Measurements from ENCODE around the gene RNF224. TPM values are rescaled to one million over a fixed set of nuclear protein-coding genes. Genes with fewer than 3 reads are reported as not detected.
A peak's percentile ranks its signal among the peaks of the same experiment; 100 is the strongest.

RNF224 gene
- polyA plus RNA-seq, 3 donors = not detected

DNA sequence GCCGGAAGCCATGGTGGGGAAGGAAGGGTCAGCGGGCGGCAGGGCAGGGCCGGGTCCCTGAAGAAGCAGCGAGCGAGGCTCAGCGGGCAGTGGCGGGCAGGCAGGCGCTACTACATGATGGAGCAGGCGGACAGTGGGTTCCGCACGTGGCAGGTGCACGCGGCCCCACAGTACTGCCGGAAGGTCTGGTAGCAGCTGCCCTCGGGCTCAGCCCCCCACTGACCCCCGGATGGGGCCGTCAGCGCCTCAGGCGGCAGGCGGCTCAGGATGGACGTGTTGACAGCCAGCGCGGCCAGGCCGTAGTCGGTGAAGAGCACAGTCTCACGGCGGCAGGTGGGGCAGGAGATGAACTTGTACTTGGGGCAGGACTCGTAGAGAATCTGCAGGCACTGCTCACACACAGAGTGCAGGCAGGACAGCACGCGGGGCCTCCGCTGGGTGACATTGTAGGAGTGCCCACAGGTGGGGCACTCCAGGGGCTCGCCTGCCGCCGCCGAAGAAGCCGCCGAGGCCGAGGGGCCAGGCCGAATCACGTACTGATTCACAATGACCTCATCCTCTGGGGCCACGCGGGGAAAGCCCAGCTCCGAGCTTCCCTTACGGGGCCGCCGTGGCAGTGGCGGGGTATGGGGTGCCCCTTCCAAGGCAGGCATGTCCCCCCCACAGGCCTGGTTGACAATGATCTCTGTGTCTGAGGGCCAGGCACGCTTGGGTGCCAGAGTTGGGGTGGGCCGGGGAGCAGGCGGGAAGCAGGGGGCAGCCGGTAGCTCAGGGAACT is 6.8 kb upstream of the RNF224 start:
- 94% methylated on average over 52 of the region's 52 CpGs for WGBS (ENCODE audit: insufficient coverage)

DNA sequence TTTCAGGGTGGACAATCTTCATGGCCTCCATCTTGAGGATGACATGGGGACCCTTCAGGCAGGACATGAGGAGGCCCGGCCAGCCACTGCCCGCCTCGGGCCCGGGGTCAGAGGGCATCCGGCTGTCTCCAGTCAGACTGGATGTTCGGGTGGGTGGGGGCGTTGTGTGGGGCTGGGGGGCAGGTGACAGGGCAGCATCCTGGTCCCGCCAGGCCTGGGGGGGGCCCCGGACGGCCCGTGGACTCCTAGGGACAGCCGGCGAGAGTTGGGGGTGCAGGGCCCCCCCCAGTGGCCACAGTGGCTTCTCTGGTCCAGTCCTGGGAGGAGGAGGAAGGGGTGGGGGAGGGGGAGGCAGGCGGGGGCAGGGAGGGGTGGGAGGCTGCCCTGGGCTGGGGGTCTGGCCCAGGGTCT is 6.2 kb upstream of the RNF224 start:
- H3K27me3 Mint-ChIP-seq (ENCODE audit: low read depth in 3 of 3) = peaks cover 3 to 22% (median 13%) of the 10 kb centered on the region in 3 donors
- H3K4me3 Mint-ChIP-seq = peak overlapping the region in 1 of 2 donors; percentile 26
- H4K20me1 ChIP-seq (ENCODE audit: insufficient read depth, low read length) = no peaks in the 10 kb centered on the region

More for the DNA sequence above, 6.8 kb upstream of the RNF224 start:
- Histone ChIP-seq H3K4me1 (ENCODE audit: control insufficient read depth in 1 of 2, insufficient read depth in 2 of 2, low read length in 2 of 2) (peaks cover 33 to 54% of the 10 kb centered on the region in 2 donors), H3K9ac (ENCODE audit: insufficient read depth, low read length, poor library complexity, severe bottlenecking) (no peak overlapping the region), H3K4me2 (replicated peaks; ENCODE audit: extremely low read depth, low read length, poor library complexity, severe bottlenecking) (no peak overlapping the region), H3K27ac (ENCODE audit: low read depth in 1 of 2, low read length in 2 of 2) (no peak overlapping the region), H4K20me1 (ENCODE audit: insufficient read depth, low read length) (no peaks in the 10 kb centered on the region), H3K9me3 (replicated peaks in 1 of 2; ENCODE audit: control insufficient read depth in 1 of 2, insufficient read depth in 1 of 2, low read length in 2 of 2) (no peaks in the 10 kb centered on the region), H2AFZ (ENCODE audit: insufficient read depth, low read depth, low read length, poor library complexity, severe bottlenecking) (no peak overlapping the region), H3K4me3 (replicated peaks in 1 of 3; ENCODE audit: low read depth in 2 of 3, low read length in 3 of 3) (no peak overlapping the region), H3K79me2 (ENCODE audit: insufficient read depth, low read length) (no peaks in the 10 kb centered on the region), H3K27me3 (ENCODE audit: control insufficient read depth in 2 of 2, insufficient read depth in 2 of 2, low read length in 2 of 2) (peaks cover 0 to 14% of the 10 kb centered on the region in 2 donors), H3K36me3 (replicated peaks in 1 of 2; ENCODE audit: control insufficient read depth in 1 of 2, insufficient read depth in 2 of 2, low read length in 2 of 2) (peaks cover 9 to 12% of the 10 kb centered on the region in 2 donors)
- TF ChIP-seq, protein P1, sequence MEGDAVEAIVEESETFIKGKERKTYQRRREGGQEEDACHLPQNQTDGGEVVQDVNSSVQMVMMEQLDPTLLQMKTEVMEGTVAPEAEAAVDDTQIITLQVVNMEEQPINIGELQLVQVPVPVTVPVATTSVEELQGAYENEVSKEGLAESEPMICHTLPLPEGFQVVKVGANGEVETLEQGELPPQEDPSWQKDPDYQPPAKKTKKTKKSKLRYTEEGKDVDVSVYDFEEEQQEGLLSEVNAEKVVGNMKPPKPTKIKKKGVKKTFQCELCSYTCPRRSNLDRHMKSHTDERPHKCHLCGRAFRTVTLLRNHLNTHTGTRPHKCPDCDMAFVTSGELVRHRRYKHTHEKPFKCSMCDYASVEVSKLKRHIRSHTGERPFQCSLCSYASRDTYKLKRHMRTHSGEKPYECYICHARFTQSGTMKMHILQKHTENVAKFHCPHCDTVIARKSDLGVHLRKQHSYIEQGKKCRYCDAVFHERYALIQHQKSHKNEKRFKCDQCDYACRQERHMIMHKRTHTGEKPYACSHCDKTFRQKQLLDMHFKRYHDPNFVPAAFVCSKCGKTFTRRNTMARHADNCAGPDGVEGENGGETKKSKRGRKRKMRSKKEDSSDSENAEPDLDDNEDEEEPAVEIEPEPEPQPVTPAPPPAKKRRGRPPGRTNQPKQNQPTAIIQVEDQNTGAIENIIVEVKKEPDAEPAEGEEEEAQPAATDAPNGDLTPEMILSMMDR (IDR thresholded peaks at IDR 0.05) = no peak
- no peak for DNase-seq
- Mint-ChIP-seq H3K4me1 (peaks cover 23% of the 10 kb centered on the region), H3K27me3 (ENCODE audit: low read depth in 3 of 3) (peaks cover 3 to 22% (median 13%) of the 10 kb centered on the region in 3 donors), H3K4me3 (peak overlapping the region in 1 of 2 donors; percentile 26), H3K9me3 (no peaks in the 10 kb centered on the region), H3K27ac (no peak overlapping the region), H3K36me3 (peaks cover 7 to 11% of the 10 kb centered on the region in 2 donors)
- intact Hi-C loops (cut with micrococcal nuclease) = loop anchor here in 1 of 2 donors (5.0 kb wide), 1 partner anchor 93 kb away; no protein-coding TSS in a partner anchor

More for the DNA sequence above, 6.2 kb upstream of the RNF224 start:
- Mint-ChIP-seq H3K36me3 (peaks cover 5% of the 10 kb centered on the region in 2 donors), H3K27ac (no peak overlapping the region), H3K4me1 (peaks cover 23% of the 10 kb centered on the region), H3K9me3 (no peaks in the 10 kb centered on the region)
- Histone ChIP-seq H3K9me3 (replicated peaks in 1 of 2; ENCODE audit: control insufficient read depth in 1 of 2, insufficient read depth in 1 of 2, low read length in 2 of 2) (no peaks in the 10 kb centered on the region), H3K4me2 (replicated peaks; ENCODE audit: extremely low read depth, low read length, poor library complexity, severe bottlenecking) (no peak overlapping the region), H2AFZ (ENCODE audit: insufficient read depth, low read depth, low read length, poor library complexity, severe bottlenecking) (no peak overlapping the region), H3K4me3 (replicated peaks in 1 of 3; ENCODE audit: low read depth in 2 of 3, low read length in 3 of 3) (no peak overlapping the region), H3K36me3 (replicated peaks in 1 of 2; ENCODE audit: control insufficient read depth in 1 of 2, insufficient read depth in 2 of 2, low read length in 2 of 2) (peaks cover 3 to 6% of the 10 kb centered on the region in 2 donors), H3K27me3 (ENCODE audit: control insufficient read depth in 2 of 2, insufficient read depth in 2 of 2, low read length in 2 of 2) (peaks cover 0 to 14% of the 10 kb centered on the region in 2 donors), H3K27ac (ENCODE audit: low read depth in 1 of 2, low read length in 2 of 2) (no peak overlapping the region), H3K79me2 (ENCODE audit: insufficient read depth, low read length) (no peaks in the 10 kb centered on the region), H3K4me1 (ENCODE audit: control insufficient read depth in 1 of 2, insufficient read depth in 2 of 2, low read length in 2 of 2) (peaks cover 33 to 54% of the 10 kb centered on the region in 2 donors), H3K9ac (ENCODE audit: insufficient read depth, low read length, poor library complexity, severe bottlenecking) (no peak overlapping the region)
- WGBS (ENCODE audit: insufficient coverage) = 100% methylated on average over 2 of the region's 14 CpGs
- no peak for DNase-seq
- TF ChIP-seq, protein P1 (IDR thresholded peaks at IDR 0.05) = no peak
- intact Hi-C loops (cut with micrococcal nuclease) = loop anchor here in 1 of 2 donors (5.0 kb wide), 1 partner anchor 94 kb away; no protein-coding TSS in a partner anchor
